ENCODE measurements around the gene TAS2R38.

GRCh38 chr7:142006577-142006976, 33.0 kb upstream of the TAS2R38 start:
- TF ChIP-seq POLR2A (IDR thresholded peaks at IDR 0.05) (no peak), CTCF (IDR thresholded peaks at IDR 0.05 in 4 of 5, conservative IDR thresholded peaks at IDR 0.05 in 1 of 5) (no peak)

All from gastrocnemius medialis (tissue), 4 donors.